Thoracic aorta (tissue), 2 donors: ENCODE data around the gene FSD1L. TPM values are rescaled to one million over a fixed set of nuclear protein-coding genes. Genes with fewer than 3 reads are reported as not detected.

Experiments used
- ATAC-seq: fragments of 150-250 bp; one replicate; pipeline ENCODE4 v1.8.0; 2017; ENCODE audit warnings: low read depth; ENCODE audit not compliant: insufficient number of reproducible peaks, low FRiP score
- DNase-seq: peaks from one replicate; pipeline ENCODE4 v3.0.0-alpha.2; 2020; ENCODE audit warnings: low spot score
- H3K27ac ChIP-seq, 2 donors: fragments of 200-600 bp; sonication (generic); 1 replicate in 1 of 2; 2 replicates in 1 of 2; pipeline ENCODE4 v1.5.1; 2016; ENCODE audit warnings: mild to moderate bottlenecking in 2 of 2, moderate library complexity in 2 of 2
- H3K27me3 ChIP-seq: fragments of 200-600 bp; sonication (generic); replicated peaks from 2 replicates; pipeline ENCODE4 v1.6.0; 2016; ENCODE audit warnings: mild to moderate bottlenecking; ENCODE audit not compliant: insufficient read depth
- H3K36me3 ChIP-seq: fragments of 200-600 bp; sonication (generic); one replicate; pipeline ENCODE4 v1.5.1; 2016
- H3K4me1 ChIP-seq, 2 donors: fragments of 200-600 bp; sonication (generic); 1 replicate in 1 of 2; 2 replicates in 1 of 2; pipeline versions ENCODE4 v1.5.1 to v1.6.0; 2016; ENCODE audit warnings: low read depth in 2 of 2, mild to moderate bottlenecking in 1 of 2; ENCODE audit not compliant: control insufficient read depth in 1 of 2
- H3K4me3 ChIP-seq: fragments of 200-600 bp; sonication (generic); 2 replicates; pipeline ENCODE4 v1.5.1; 2016; ENCODE audit warnings: mild to moderate bottlenecking
- H3K9me3 ChIP-seq: fragments of 200-600 bp; sonication (generic); 2 replicates; pipeline ENCODE4 v1.5.1; 2016
- CTCF ChIP-seq: fragments of 200-600 bp; sonication (generic); IDR thresholded peaks from one replicate; pipeline ENCODE4 v1.5.1; 2019; ENCODE audit warnings: antibody characterized with exemption
- total RNA-seq, 2 donors: library from RNA; depleted of rRNA; stranded (reverse); fragments of >200 nt; gene quantifications; one replicate each; pipeline versions ENCODE4 v1.1.0 to v1.2.3, GENCODE V29; 2016

The FSD1L gene
- total RNA-seq, 2 donors from 2014 or later: 3.5 to 5.1 TPM

- Histone ChIP-seq H3K4me3 (no peak overlapping the region), H3K36me3 (no peaks in the 10 kb centered on the region), H3K27me3 (no peaks in the 10 kb centered on the region), H3K27ac (no peak overlapping the region), H3K4me1 (no peaks in the 10 kb centered on the region), H3K9me3 (no peaks in the 10 kb centered on the region)
- DNase-seq: no peak
- TF ChIP-seq CTCF: no peak
- ATAC-seq: no peak
Measured at GRCh38 chr9:105531530-105531929, 83.7 kb downstream of the FSD1L start.

GRCh38 chr9:105535920-105536668, 88.3 kb downstream of the FSD1L start:
- no peak overlapping the region for H3K27ac ChIP-seq
- no peaks in the 10 kb centered on the region for H3K9me3 ChIP-seq
- ATAC-seq (no peak), DNase-seq (no peak)
- no peak overlapping the region for H3K4me3 ChIP-seq
- TF ChIP-seq CTCF: no peak
- H3K36me3 ChIP-seq: no peaks in the 10 kb centered on the region
- H3K4me1 ChIP-seq: no peaks in the 10 kb centered on the region
- H3K27me3 ChIP-seq: no peaks in the 10 kb centered on the region

- Histone ChIP-seq H3K4me3 (no peak overlapping the region), H3K9me3 (no peaks in the 10 kb centered on the region), H3K4me1 (no peaks in the 10 kb centered on the region), H3K27ac (no peak overlapping the region), H3K36me3 (no peaks in the 10 kb centered on the region), H3K27me3 (no peaks in the 10 kb centered on the region)
- no peak for ATAC-seq
- TF ChIP-seq CTCF: no peak
- DNase-seq: no peak
Measured at GRCh38 chr9:105539452-105539851, 91.6 kb downstream of the FSD1L start.

- Histone ChIP-seq H3K9me3 (no peaks in the 10 kb centered on the region), H3K4me1 (no peaks in the 10 kb centered on the region), H3K4me3 (no peak overlapping the region), H3K27ac (no peak overlapping the region), H3K27me3 (no peaks in the 10 kb centered on the region), H3K36me3 (no peaks in the 10 kb centered on the region)
- DNase-seq (no peak), ATAC-seq (no peak)
- no peak for TF ChIP-seq CTCF
Measured at GRCh38 chr9:105541838-105542237, 94.0 kb downstream of the FSD1L start.

- Histone ChIP-seq H3K27me3 (no peaks in the 10 kb centered on the region), H3K27ac (no peak overlapping the region), H3K4me1 (peaks cover 6 to 18% of the 10 kb centered on the region in 2 donors), H3K4me3 (no peak overlapping the region), H3K36me3 (no peaks in the 10 kb centered on the region), H3K9me3 (no peaks in the 10 kb centered on the region)
- TF ChIP-seq CTCF: no peak
- ATAC-seq: no peak
- DNase-seq: no peak
Measured at GRCh38 chr9:105554042-105554441, 106.2 kb downstream of the FSD1L start.
